IMR-90 (cell line): Measurements from ENCODE around the gene TPX2. TPM values are rescaled to one million over a fixed set of nuclear protein-coding genes. Genes with fewer than 3 reads are reported as not detected.

Source experiments
- ATAC-seq: fragments of 200-7000 bp; cut with Tn5 transposase; 2 replicates; pipeline ENCODE4 v1.9.1; 2020; ENCODE audit warnings: low read depth, mild to moderate bottlenecking, moderate library complexity
- BruUV-seq: library from RNA; stranded (reverse); fragments of 400-500 nt; replicated peaks from 2 replicates; lab custom pipeline; 2021; lab: Mats Ljungman, UMichigan
- CTCF ChIA-PET: fragments of 300-600 bp; formaldehyde crosslinking; extraction: SDS; loops from one replicate; lab custom pipeline; 2021; ENCODE audit warnings: antibody characterized with exemption; lab: Yijun Ruan, JAX
- POLR2A ChIA-PET: fragments of 300-600 bp; sonication (Branson Sonifier 250); formaldehyde crosslinking; loops from one replicate; lab custom pipeline; 2022; ENCODE audit warnings: antibody characterized with exemption; ENCODE audit not compliant: unreplicated experiment; lab: Charles Lee
- DNase-seq: peaks from one replicate; pipeline ENCODE4 v3.0.0; 2013
- H2AFZ ChIP-seq: replicated peaks from 2 replicates; pipeline ENCODE3; 2013; ENCODE audit warnings: low read length, mild to moderate bottlenecking; ENCODE audit not compliant: poor library complexity
- H2AK5ac ChIP-seq: 2 replicates; pipeline ENCODE4 v1.6.1; 2013; ENCODE audit warnings: low read depth, low read length, inconsistent platforms
- H2AK9ac ChIP-seq: replicated peaks from 2 replicates; pipeline ENCODE3; 2013; ENCODE audit warnings: mild to moderate bottlenecking, low read depth, low read length, moderate library complexity; ENCODE audit not compliant: poor library complexity
- H2BK120ac ChIP-seq: 2 replicates; pipeline ENCODE4 v1.6.1; 2013; ENCODE audit warnings: low read depth, low read length, inconsistent platforms
- H2BK15ac ChIP-seq: 3 replicates; pipeline ENCODE4 v1.6.1; 2013; ENCODE audit warnings: low read depth, low read length, inconsistent platforms
- H2BK20ac ChIP-seq: 2 replicates; pipeline ENCODE4 v1.6.1; 2013; ENCODE audit warnings: low read depth, mild to moderate bottlenecking, inconsistent platforms, low read length, moderate library complexity
- H2BK5ac ChIP-seq: 2 replicates; pipeline ENCODE4 v1.6.1; 2013; ENCODE audit warnings: mild to moderate bottlenecking, low read depth, low read length, inconsistent platforms; ENCODE audit not compliant: poor library complexity, severe bottlenecking
- H3K14ac ChIP-seq: replicated peaks from 2 replicates; pipeline ENCODE4 v1.6.1; 2013; ENCODE audit warnings: low read depth, low read length, inconsistent platforms
- H3K18ac ChIP-seq: 2 replicates; pipeline ENCODE4 v1.6.1; 2013; ENCODE audit warnings: low read depth, low read length, control low read depth
- H3K23ac ChIP-seq: 2 replicates; pipeline ENCODE4 v1.6.1; 2013; ENCODE audit warnings: low read depth, low read length, inconsistent platforms
- H3K27ac ChIP-seq: 2 replicates; pipeline ENCODE4 v1.5.1; 2013; ENCODE audit warnings: mild to moderate bottlenecking, control low read depth, low read length; ENCODE audit not compliant: insufficient read depth
- H3K27me3 ChIP-seq: 2 replicates; pipeline ENCODE4 v1.6.1; 2013; ENCODE audit warnings: low read length; ENCODE audit not compliant: control insufficient read depth, insufficient read depth
- H3K36me3 ChIP-seq: 2 replicates; pipeline ENCODE4 v1.6.1; 2013; ENCODE audit warnings: low read length, mixed read lengths; ENCODE audit not compliant: control insufficient read depth, insufficient read depth
- H3K4ac ChIP-seq: 2 replicates; pipeline ENCODE4 v1.6.1; 2013; ENCODE audit warnings: low read depth, low read length, inconsistent platforms
- H3K4me1 ChIP-seq: 2 replicates; pipeline ENCODE4 v1.6.1; 2013; ENCODE audit warnings: low read length, mixed read lengths; ENCODE audit not compliant: control insufficient read depth, insufficient read depth
- H3K4me2 ChIP-seq: 2 replicates; pipeline ENCODE4 v1.6.1; 2013; ENCODE audit warnings: low read depth, mild to moderate bottlenecking, control low read depth, low read length, moderate library complexity
- H3K4me3 ChIP-seq: 2 replicates; pipeline ENCODE4 v1.5.1; 2013; ENCODE audit warnings: low read depth, mild to moderate bottlenecking, control low read depth, low read length, moderate library complexity; ENCODE audit not compliant: insufficient read depth
- H3K56ac ChIP-seq: 2 replicates; pipeline ENCODE4 v1.6.1; 2013; ENCODE audit warnings: low read length, inconsistent platforms; ENCODE audit not compliant: insufficient read depth; ENCODE audit errors: extremely low read depth
- H3K79me1 ChIP-seq, 2 experiments: 2 replicates each; pipeline ENCODE4 v1.6.1; 2013; ENCODE audit warnings: low read length in 2 of 2, inconsistent platforms in 1 of 2, low read depth in 1 of 2
- H3K9ac ChIP-seq: 2 replicates; pipeline ENCODE4 v1.6.1; 2013; ENCODE audit warnings: low read depth, low read length, control low read depth
- H3K9me1 ChIP-seq: 2 replicates; pipeline ENCODE4 v1.6.1; 2013; ENCODE audit warnings: low read length, inconsistent platforms; ENCODE audit not compliant: insufficient read depth
- H3K9me3 ChIP-seq: 2 replicates; pipeline ENCODE4 v1.6.1; 2013; ENCODE audit warnings: low read length; ENCODE audit not compliant: control insufficient read depth, insufficient read depth
- H4K20me1 ChIP-seq: 2 replicates; pipeline ENCODE4 v1.6.1; 2013; ENCODE audit warnings: low read length, inconsistent platforms; ENCODE audit not compliant: insufficient read depth
- H4K5ac ChIP-seq: 2 replicates; pipeline ENCODE4 v1.6.1; 2013; ENCODE audit warnings: mild to moderate bottlenecking, low read depth, low read length, control low read depth
- H4K8ac ChIP-seq, 2 experiments: 2 replicates each; pipeline ENCODE4 v1.6.1; 2013; ENCODE audit warnings: low read depth in 2 of 2, low read length in 2 of 2, control low read depth in 1 of 2, inconsistent platforms in 1 of 2
- H4K91ac ChIP-seq: 2 replicates; pipeline ENCODE4 v1.6.1; 2013; ENCODE audit warnings: low read depth, low read length, inconsistent platforms; ENCODE audit not compliant: insufficient read depth
- MXI1 ChIP-seq: IDR thresholded peaks from 2 replicates; pipeline ENCODE4 v1.6.1; 2012; ENCODE audit warnings: low read depth, mild to moderate bottlenecking, low read length, moderate library complexity, borderline replicate concordance
- NFE2L2 ChIP-seq: fragments of 150-350 bp; IDR thresholded peaks from 2 replicates; pipeline ENCODE4 v1.6.1; 2016; ENCODE audit warnings: low read depth, mild to moderate bottlenecking, low read length
- RAD21 ChIP-seq: IDR thresholded peaks from 2 replicates; pipeline ENCODE4 v1.6.1; 2012; ENCODE audit warnings: low read length, improper control_type of control experiment
- RFX5 ChIP-seq: IDR thresholded peaks from 2 replicates; pipeline ENCODE4 v1.8.0; 2012; ENCODE audit warnings: low read depth, mild to moderate bottlenecking, low read length, moderate library complexity
- WGBS, 2 experiments: methylation state at CpG; one replicate each; pipeline versions ENCODE4 v1.1.5 to v1.1.7; 2013; ENCODE audit warnings: missing lambda C conversion rate in 2 of 2; ENCODE audit not compliant: insufficient read length in 1 of 2; ENCODE audit errors: extremely low coverage in 2 of 2; 5-methylcytosine and 5-hydroxymethylcytosine counted together
- dilution Hi-C: fragments of 300-500 bp; cut with HindIII; formaldehyde crosslinking; loops from one replicate; pipeline ENCODE4 v1.14.3; 2018; ENCODE audit warnings: low sequenced_read_pairs; ENCODE audit not compliant: unreplicated experiment
- in situ Hi-C: fragments of 300-500 bp; cut with MboI; formaldehyde crosslinking; loops from 3 replicates; pipeline ENCODE4 v1.14.3; 2019; ENCODE audit warnings: low sequenced_read_pairs, inconsistent platforms, mixed read lengths
- intact Hi-C: fragments of 100-400 bp; cut with micrococcal nuclease; formaldehyde crosslinking; loops from 2 replicates; pipeline ENCODE4 v1.10.0; 2022
- polyA plus RNA-seq, 3 experiments: library from polyadenylated mRNA; depleted of rRNA; stranded (reverse); fragments of >200 nt; gene quantifications; 2 replicates each; pipeline ENCODE4 v1.2.3, GENCODE V29; 2012; ENCODE audit warnings: low replicate concordance in 1 of 3
- total RNA-seq: library from RNA; depleted of rRNA; stranded (reverse); fragments of >200 nt; gene quantifications from 2 replicates; pipeline ENCODE4 v1.2.3, GENCODE V29; 2012
- TF ChIP-seq, protein P1 (sequence below): conservative IDR thresholded peaks from 2 replicates; pipeline ENCODE4 v1.5.1; 2012; ENCODE audit warnings: mild to moderate bottlenecking, low read depth, low read length, improper control_type of control experiment

The TPX2 gene
- total and polyA plus RNA-seq, 2 of the 4 experiments (the other 2 are of a cell fraction) = 28.5 to 72.2 TPM

DNA sequence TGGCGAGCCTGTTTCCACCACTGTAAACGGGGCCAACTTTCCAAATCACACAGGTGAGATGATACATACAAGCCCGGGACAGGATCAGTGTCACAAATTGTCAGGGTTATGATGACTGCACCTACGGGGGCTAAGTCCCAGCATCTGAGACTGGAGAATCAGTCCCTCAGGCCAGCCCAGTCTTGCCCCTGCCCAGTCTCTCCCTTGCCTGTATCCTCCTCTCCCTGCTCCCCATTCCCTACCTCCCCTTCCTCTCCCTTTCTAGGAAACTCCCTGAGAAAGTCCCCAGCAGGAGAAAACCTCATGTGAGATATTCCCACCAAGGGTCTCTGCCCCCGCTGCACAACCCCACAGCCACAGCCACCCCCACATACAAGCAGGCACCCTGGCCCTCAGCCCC is 104.8 kb downstream of the TPX2 start:
- Histone ChIP-seq H3K18ac (no peak overlapping the region), H2BK5ac (no peak overlapping the region), H2BK20ac (no peak overlapping the region), H4K91ac (no peak overlapping the region), H3K23ac (no peak overlapping the region), H3K4me3 (no peak overlapping the region), H3K56ac (no peak overlapping the region), H3K4ac (no peak overlapping the region), H4K5ac (no peak overlapping the region), H4K8ac (no peak overlapping the region), H2BK15ac (no peak overlapping the region), H3K27me3 (peaks cover 18% of the 10 kb centered on the region), H2BK120ac (no peak overlapping the region), H3K9me3 (no peaks in the 10 kb centered on the region), H3K9me1 (peaks cover 8% of the 10 kb centered on the region; the same call in 1 of the 2 replicates), H3K14ac (no peak overlapping the region), H3K4me1 (peaks cover 15% of the 10 kb centered on the region), H3K27ac (no peak overlapping the region), H3K4me2 (no peak overlapping the region), H3K79me1 (no peaks in the 10 kb centered on the region), H2AK9ac (no peak overlapping the region), H4K20me1 (peaks cover 13% of the 10 kb centered on the region), H3K36me3 (no peaks in the 10 kb centered on the region), H2AFZ (no peak overlapping the region), H2AK5ac (peak overlapping the region; percentile 34; the same call in 1 of the 2 replicates), H3K9ac (no peak overlapping the region)
- no peak for ATAC-seq
- no peak for TF ChIP-seq NFE2L2
- no peak for TF ChIP-seq RFX5
- TF ChIP-seq MXI1 = no peak
- no peak for TF ChIP-seq RAD21
- TF ChIP-seq, protein P1, sequence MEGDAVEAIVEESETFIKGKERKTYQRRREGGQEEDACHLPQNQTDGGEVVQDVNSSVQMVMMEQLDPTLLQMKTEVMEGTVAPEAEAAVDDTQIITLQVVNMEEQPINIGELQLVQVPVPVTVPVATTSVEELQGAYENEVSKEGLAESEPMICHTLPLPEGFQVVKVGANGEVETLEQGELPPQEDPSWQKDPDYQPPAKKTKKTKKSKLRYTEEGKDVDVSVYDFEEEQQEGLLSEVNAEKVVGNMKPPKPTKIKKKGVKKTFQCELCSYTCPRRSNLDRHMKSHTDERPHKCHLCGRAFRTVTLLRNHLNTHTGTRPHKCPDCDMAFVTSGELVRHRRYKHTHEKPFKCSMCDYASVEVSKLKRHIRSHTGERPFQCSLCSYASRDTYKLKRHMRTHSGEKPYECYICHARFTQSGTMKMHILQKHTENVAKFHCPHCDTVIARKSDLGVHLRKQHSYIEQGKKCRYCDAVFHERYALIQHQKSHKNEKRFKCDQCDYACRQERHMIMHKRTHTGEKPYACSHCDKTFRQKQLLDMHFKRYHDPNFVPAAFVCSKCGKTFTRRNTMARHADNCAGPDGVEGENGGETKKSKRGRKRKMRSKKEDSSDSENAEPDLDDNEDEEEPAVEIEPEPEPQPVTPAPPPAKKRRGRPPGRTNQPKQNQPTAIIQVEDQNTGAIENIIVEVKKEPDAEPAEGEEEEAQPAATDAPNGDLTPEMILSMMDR = no peak
- in situ Hi-C loops (loop anchor here (25.0 kb wide), 2 partner anchors 643 to 818 kb away; partner anchors contain the start of gene C20orf203), dilution Hi-C loops (no loop called here), intact Hi-C loops (no loop called here)
- no peak for DNase-seq
- 100% methylated on average over 3 of the region's 5 CpGs; no CpG with 5 or more reads in 1 of the 2 experiments for WGBS, 2 experiments
- BruUV-seq = no TSS peak
- POLR2A ChIA-PET = no interaction called here
- CTCF ChIA-PET = no interaction called here
